ENCODE measurements around the gene UQCC3. TPM values are rescaled to one million over a fixed set of nuclear protein-coding genes. Genes with fewer than 3 reads are reported as not detected.

Gene UQCC3
- total and polyA plus RNA-seq, 9 of the 15 experiments (the other 6 are each of a cell fraction or from before 2014, with no cell fraction given) = 3.3 to 44.3 (median 8.0) TPM

DNA sequence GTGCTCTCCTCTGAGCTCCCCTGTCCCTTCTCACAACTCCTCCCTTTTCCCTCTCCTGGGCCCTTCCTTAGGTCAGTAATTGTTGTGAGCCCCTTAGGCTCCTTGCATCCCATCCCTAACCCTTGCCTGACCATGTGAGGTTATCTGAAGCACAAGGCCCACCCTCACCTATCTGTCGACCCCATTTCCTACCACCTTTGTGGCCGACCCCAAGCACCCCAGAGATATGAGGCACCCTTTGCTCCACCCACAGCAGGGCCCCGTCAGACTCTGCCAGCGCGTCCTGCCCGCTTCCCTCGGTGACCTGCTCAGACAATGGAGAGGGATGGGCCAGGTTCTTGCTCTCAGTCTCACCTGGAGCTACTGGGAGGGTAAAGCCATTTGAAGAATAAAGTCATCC lies 37.3 kb downstream of the UQCC3 start:
- Histone ChIP-seq H4K20me1 (replicated peaks; ENCODE audit: control insufficient read depth, insufficient read depth, low read length) (peaks cover 7% of the 10 kb centered on the region), H3K4me2 (ENCODE audit: insufficient read depth, low read length) (no peak overlapping the region), H3K9me3 (replicated peaks; ENCODE audit: control insufficient read depth, insufficient read depth, low read depth, low read length) (no peaks in the 10 kb centered on the region), H3K79me2 (ENCODE audit: control insufficient read depth, insufficient read depth, low read length) (peaks cover 25% of the 10 kb centered on the region), H3K4me1 (replicated peaks in 1 of 2; ENCODE audit: control insufficient read depth in 2 of 2, insufficient read depth in 2 of 2, low read length in 2 of 2) (peaks cover 35 to 46% of the 10 kb centered on the region in 2 experiments), H3K27ac (ENCODE audit: extremely low read depth, low read depth, low read length) (peak overlapping the region; percentile 19; the same call in 1 of the 3 replicates), H3K27me3 (ENCODE audit: control insufficient read depth in 2 of 2, insufficient read depth in 2 of 2, low read length in 2 of 2) (no peaks in the 10 kb centered on the region), H3K4me3 (no peak overlapping the region), H3K36me3 (ENCODE audit: control insufficient read depth, insufficient read depth, low read length) (peaks cover 76% of the 10 kb centered on the region), H3K9ac (ENCODE audit: insufficient read depth in 1 of 2, low read depth in 2 of 2, low read length in 2 of 2) (peak overlapping the region in 1 of 2 experiments; percentile 66; a peak in 1 of 4 replicates), H3K9me1 (ENCODE audit: control insufficient read depth, insufficient read depth, low read length) (peaks cover 2% of the 10 kb centered on the region), H2AFZ (ENCODE audit: low read depth, low read length) (no peak overlapping the region)
- ATAC-seq (no peak), DNase-seq (ENCODE audit: extremely low read depth in 1 of 4, low spot score in 3 of 4) (no peak), FAIRE-seq (no peak)
- ChIA-PET POLR2A (interaction anchor here (0.6 to 4.1 kb wide), 8 partner anchors 9 to 132 kb away, joined by 3 to 31 read pairs (median 6); partner anchors contain the start of genes C11orf98, CSKMT, HNRNPUL2 and TTC9C), CTCF (ENCODE audit: low intra/inter-chr PET ratio) (no interaction called here)
- in situ Hi-C loops (cut with MboI) = no loop called here
- intact Hi-C loops (cut with micrococcal nuclease) = loop anchor here (5.0 kb wide), 1 partner anchor 311 kb away; no protein-coding TSS in a partner anchor
- 73% methylated on average over 7 of the region's 7 CpGs for WGBS (ENCODE audit: insufficient coverage, low coverage, missing lambda C conversion rate)
- TF ChIP-seq ZFP1 (CRISPR knock-in tag; IDR thresholded peaks at IDR 0.05) (no peak), TSC22D4 (tag; IDR thresholded peaks at IDR 0.05) (no peak), ZNF766 (CRISPR knock-in tag; conservative IDR thresholded peaks at IDR 0.05) (0 out of 2 replicates have a peak, but pooled peaks have one; percentile 7)
- TF ChIP-seq, protein P1, sequence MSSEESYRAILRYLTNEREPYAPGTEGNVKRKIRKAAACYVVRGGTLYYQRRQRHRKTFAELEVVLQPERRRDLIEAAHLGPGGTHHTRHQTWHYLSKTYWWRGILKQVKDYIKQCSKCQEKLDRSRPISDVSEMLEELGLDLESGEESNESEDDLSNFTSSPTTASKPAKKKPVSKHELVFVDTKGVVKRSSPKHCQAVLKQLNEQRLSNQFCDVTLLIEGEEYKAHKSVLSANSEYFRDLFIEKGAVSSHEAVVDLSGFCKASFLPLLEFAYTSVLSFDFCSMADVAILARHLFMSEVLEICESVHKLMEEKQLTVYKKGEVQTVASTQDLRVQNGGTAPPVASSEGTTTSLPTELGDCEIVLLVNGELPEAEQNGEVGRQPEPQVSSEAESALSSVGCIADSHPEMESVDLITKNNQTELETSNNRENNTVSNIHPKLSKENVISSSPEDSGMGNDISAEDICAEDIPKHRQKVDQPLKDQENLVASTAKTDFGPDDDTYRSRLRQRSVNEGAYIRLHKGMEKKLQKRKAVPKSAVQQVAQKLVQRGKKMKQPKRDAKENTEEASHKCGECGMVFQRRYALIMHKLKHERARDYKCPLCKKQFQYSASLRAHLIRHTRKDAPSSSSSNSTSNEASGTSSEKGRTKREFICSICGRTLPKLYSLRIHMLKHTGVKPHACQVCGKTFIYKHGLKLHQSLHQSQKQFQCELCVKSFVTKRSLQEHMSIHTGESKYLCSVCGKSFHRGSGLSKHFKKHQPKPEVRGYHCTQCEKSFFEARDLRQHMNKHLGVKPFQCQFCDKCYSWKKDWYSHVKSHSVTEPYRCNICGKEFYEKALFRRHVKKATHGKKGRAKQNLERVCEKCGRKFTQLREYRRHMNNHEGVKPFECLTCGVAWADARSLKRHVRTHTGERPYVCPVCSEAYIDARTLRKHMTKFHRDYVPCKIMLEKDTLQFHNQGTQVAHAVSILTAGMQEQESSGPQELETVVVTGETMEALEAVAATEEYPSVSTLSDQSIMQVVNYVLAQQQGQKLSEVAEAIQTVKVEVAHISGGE (CRISPR knock-in tag; IDR thresholded peaks at IDR 0.05) = no peak
- TF ChIP-seq, protein P2, sequence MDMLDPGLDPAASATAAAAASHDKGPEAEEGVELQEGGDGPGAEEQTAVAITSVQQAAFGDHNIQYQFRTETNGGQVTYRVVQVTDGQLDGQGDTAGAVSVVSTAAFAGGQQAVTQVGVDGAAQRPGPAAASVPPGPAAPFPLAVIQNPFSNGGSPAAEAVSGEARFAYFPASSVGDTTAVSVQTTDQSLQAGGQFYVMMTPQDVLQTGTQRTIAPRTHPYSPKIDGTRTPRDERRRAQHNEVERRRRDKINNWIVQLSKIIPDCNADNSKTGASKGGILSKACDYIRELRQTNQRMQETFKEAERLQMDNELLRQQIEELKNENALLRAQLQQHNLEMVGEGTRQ (CRISPR knock-in tag; IDR thresholded peaks at IDR 0.05) = no peak
- BruUV-seq (replicated peaks) = no TSS peak
